Loucy (cell line): ENCODE data around the gene MVB12A.
A peak's percentile ranks its signal among the peaks of the same experiment; 100 is the strongest.

Experiments
- H2AFZ ChIP-seq: fragments of 200-600 bp; sonication (generic); 2 replicates; pipeline ENCODE4 v1.6.0; 2016; ENCODE audit warnings: antibody characterized with exemption, mild to moderate bottlenecking, low read length, moderate library complexity
- H3F3A ChIP-seq: fragments of 200-600 bp; 2 replicates; pipeline ENCODE4 v1.6.0; 2016; ENCODE audit warnings: antibody characterized with exemption, low read depth, mild to moderate bottlenecking
- H3K27me3 ChIP-seq: fragments of 200-600 bp; sonication (generic); 2 replicates; pipeline ENCODE4 v1.6.1; 2014; ENCODE audit warnings: low read length, mild to moderate bottlenecking; ENCODE audit not compliant: insufficient read depth, poor library complexity, severe bottlenecking
- H3K36me3 ChIP-seq: fragments of 200-600 bp; sonication (generic); 2 replicates; pipeline ENCODE4 v1.6.1; 2016; ENCODE audit warnings: low read length; ENCODE audit not compliant: insufficient read depth
- H3K4me1 ChIP-seq: fragments of 200-600 bp; sonication (generic); 2 replicates; pipeline ENCODE4 v1.5.1; 2014; ENCODE audit warnings: low read length, mild to moderate bottlenecking; ENCODE audit not compliant: insufficient read depth, poor library complexity, severe bottlenecking
- H3K4me2 ChIP-seq: fragments of 200-600 bp; sonication (generic); 2 replicates; pipeline ENCODE4 v1.6.0; 2014; ENCODE audit warnings: antibody characterized with exemption, low read length, low read depth, mild to moderate bottlenecking; ENCODE audit not compliant: poor library complexity, severe bottlenecking
- H3K4me3 ChIP-seq: fragments of 200-600 bp; sonication (generic); 2 replicates; pipeline ENCODE4 v1.5.1; 2014; ENCODE audit warnings: low read length, mild to moderate bottlenecking, mixed read lengths; ENCODE audit not compliant: poor library complexity, severe bottlenecking
- H3K79me2 ChIP-seq: fragments of 200-600 bp; sonication (generic); 2 replicates; pipeline ENCODE4 v1.6.1; 2014; ENCODE audit warnings: low read length; ENCODE audit not compliant: insufficient read depth
- H3K9ac ChIP-seq: fragments of 200-600 bp; sonication (generic); 2 replicates; pipeline ENCODE4 v1.6.0; 2014; ENCODE audit warnings: mild to moderate bottlenecking, low read depth, low read length, moderate library complexity; ENCODE audit not compliant: poor library complexity, severe bottlenecking
- H3K9me2 ChIP-seq: fragments of 200-600 bp; sonication (generic); replicated peaks from 2 replicates; pipeline ENCODE4 v1.6.1; 2016; ENCODE audit warnings: low read depth, low read length, mixed read lengths
- H3K9me3 ChIP-seq: fragments of 200-600 bp; sonication (generic); 2 replicates; pipeline ENCODE4 v1.6.1; 2014; ENCODE audit warnings: mild to moderate bottlenecking, antibody characterized with exemption, low read length, low read depth; ENCODE audit not compliant: insufficient read depth
- H4K20me1 ChIP-seq: fragments of 200-600 bp; sonication (generic); 2 replicates; pipeline ENCODE4 v1.6.0; 2014; ENCODE audit warnings: antibody characterized with exemption, low read length, mild to moderate bottlenecking; ENCODE audit not compliant: insufficient read depth, poor library complexity, severe bottlenecking
- EZH2phosphoT487 ChIP-seq: fragments of 200-600 bp; IDR thresholded peaks from 2 replicates; pipeline ENCODE4 v1.6.1; 2018; ENCODE audit warnings: antibody characterized with exemption, mild to moderate bottlenecking, moderate library complexity, borderline replicate concordance
- TF ChIP-seq, protein P1 (sequence below): fragments of 200-600 bp; sonication (generic); conservative IDR thresholded peaks from 2 replicates; pipeline ENCODE4 v1.5.1; 2014; ENCODE audit warnings: mild to moderate bottlenecking, antibody characterized with exemption, low read length

The MVB12A gene

DNA sequence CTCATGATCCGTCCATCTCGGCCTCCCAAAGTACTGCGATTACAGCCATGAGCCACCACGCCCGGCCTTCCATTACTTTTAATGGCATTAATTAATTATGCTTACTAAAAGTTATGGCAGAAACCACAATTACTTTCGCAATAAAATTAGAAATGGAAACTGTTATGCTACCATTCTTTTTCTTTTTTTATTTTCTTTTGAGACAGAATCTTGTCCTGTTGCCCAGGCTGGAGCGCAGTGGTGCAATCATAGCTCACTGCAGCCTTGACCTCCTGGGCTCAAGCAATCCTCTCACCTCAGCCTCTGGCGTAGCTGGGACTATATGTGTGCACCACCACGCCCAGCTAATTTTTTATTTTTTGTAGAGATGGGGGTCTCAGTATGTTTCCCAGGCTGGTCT lies 9.9 kb upstream of the MVB12A start:
- Histone ChIP-seq H3K9me2 (no peaks in the 10 kb centered on the region), H3K36me3 (peaks cover 11% of the 10 kb centered on the region; the same call in 1 of the 2 replicates), H3K4me1 (peaks cover 21% of the 10 kb centered on the region), H2AFZ (no peak overlapping the region), H3K79me2 (peaks cover 39% of the 10 kb centered on the region), H3K4me2 (peak overlapping the region; percentile 25), H3K27me3 (no peaks in the 10 kb centered on the region), H4K20me1 (peaks cover 6% of the 10 kb centered on the region), H3K9ac (no peak overlapping the region), H3F3A (no peaks in the 10 kb centered on the region), H3K4me3 (no peak overlapping the region), H3K9me3 (no peaks in the 10 kb centered on the region)
- no peak for TF ChIP-seq EZH2phosphoT487
- TF ChIP-seq, protein P1, sequence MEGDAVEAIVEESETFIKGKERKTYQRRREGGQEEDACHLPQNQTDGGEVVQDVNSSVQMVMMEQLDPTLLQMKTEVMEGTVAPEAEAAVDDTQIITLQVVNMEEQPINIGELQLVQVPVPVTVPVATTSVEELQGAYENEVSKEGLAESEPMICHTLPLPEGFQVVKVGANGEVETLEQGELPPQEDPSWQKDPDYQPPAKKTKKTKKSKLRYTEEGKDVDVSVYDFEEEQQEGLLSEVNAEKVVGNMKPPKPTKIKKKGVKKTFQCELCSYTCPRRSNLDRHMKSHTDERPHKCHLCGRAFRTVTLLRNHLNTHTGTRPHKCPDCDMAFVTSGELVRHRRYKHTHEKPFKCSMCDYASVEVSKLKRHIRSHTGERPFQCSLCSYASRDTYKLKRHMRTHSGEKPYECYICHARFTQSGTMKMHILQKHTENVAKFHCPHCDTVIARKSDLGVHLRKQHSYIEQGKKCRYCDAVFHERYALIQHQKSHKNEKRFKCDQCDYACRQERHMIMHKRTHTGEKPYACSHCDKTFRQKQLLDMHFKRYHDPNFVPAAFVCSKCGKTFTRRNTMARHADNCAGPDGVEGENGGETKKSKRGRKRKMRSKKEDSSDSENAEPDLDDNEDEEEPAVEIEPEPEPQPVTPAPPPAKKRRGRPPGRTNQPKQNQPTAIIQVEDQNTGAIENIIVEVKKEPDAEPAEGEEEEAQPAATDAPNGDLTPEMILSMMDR, result no peak

DNA sequence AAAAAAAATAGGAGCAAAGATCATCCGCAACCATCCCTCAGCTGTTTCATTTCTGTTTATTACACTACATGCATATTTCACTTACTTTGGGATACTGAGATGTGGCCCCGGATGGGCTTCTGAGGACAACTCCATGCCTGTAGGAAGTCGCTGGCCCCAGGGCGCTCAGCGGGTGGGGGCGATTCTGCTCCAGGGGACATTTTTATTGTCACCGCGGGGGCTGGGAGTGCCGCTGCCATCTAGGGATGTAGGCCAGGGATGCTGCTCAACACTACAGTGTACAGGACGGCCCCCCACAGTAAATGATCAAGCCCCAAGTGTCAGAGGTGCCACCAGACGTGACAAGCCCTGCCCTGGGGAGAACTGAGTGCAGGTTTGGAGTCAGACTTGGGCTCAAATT lies 8.0 kb upstream of the MVB12A start:
- Histone ChIP-seq H3K9me3 (no peaks in the 10 kb centered on the region), H3K9me2 (no peaks in the 10 kb centered on the region), H3K4me1 (peaks cover 11% of the 10 kb centered on the region), H3K27me3 (no peaks in the 10 kb centered on the region), H3K4me2 (peak overlapping the region; percentile 27), H3K79me2 (peaks cover 21% of the 10 kb centered on the region), H3K36me3 (peaks cover 11% of the 10 kb centered on the region; the same call in 1 of the 2 replicates), H3F3A (no peaks in the 10 kb centered on the region; the same call in 1 of the 2 replicates), H3K4me3 (no peak overlapping the region), H2AFZ (no peak overlapping the region), H4K20me1 (peaks cover 6% of the 10 kb centered on the region), H3K9ac (no peak overlapping the region)
- TF ChIP-seq EZH2phosphoT487, result no peak
- TF ChIP-seq, protein P1, result no peak

DNA sequence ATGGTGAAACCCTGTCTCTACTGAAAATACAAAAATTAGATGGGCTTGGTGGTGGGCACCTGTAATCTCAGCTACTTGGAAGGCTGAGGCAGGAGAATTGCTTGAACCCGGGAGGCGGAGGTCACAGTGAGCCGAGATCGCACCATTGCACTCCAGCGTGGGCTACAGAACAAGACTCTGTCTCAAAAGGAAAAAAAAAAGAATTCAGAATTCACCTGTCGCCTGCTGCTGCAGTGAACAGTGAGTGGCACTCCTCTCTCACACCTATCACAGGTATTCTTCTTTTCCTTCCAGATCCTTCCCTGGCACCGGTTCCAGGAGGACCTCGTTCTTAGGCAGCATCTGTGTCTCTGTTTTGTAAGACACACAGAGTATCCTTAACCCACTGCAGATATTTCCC lies 5.8 kb upstream of the MVB12A start:
- Histone ChIP-seq H3K27me3 (no peaks in the 10 kb centered on the region), H2AFZ (no peak overlapping the region), H3K4me3 (no peak overlapping the region), H3K4me1 (peaks cover 16% of the 10 kb centered on the region), H4K20me1 (peaks cover 6% of the 10 kb centered on the region), H3K9me2 (no peaks in the 10 kb centered on the region), H3K36me3 (peaks cover 11% of the 10 kb centered on the region; the same call in 1 of the 2 replicates), H3K9ac (no peak overlapping the region), H3K9me3 (no peaks in the 10 kb centered on the region), H3K79me2 (peaks cover 17% of the 10 kb centered on the region), H3K4me2 (no peak overlapping the region), H3F3A (no peaks in the 10 kb centered on the region; the same call in 1 of the 2 replicates)
- no peak for TF ChIP-seq EZH2phosphoT487
- TF ChIP-seq, protein P1, result no peak
